Activated CD4-positive, alpha-beta T cell treated with anti-CD3 and anti-CD28 coated beads for 4 hours (primary cell): ENCODE data around the gene IL24.
A peak's percentile ranks its signal among the peaks of the same experiment; 100 is the strongest.

ENCODE experiments used
- DNase-seq, 2 donors: peaks; one replicate each; pipeline ENCODE4 v3.0.0-alpha.2; 2020

IL24 gene

DNA sequence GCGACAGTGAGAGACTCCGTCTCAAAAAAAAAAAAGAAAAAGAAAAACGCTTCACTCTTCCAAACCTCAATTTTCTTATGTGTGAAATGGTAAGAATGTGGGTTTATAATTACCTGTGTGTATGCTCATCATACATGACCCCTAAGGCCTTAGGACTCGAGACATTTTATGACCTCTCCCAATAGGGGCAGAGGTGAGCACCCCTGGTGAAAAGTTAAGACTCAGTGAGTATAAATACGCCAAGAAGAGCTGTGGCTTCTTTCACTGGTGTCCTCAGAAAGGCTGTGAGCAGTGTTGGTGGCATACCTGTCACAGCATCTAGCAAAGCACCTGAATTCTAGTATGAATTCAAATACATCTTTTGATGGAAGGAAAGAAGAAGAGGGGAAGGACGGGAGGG is 32.3 kb downstream of the IL24 start:
- no peak for DNase-seq

DNA sequence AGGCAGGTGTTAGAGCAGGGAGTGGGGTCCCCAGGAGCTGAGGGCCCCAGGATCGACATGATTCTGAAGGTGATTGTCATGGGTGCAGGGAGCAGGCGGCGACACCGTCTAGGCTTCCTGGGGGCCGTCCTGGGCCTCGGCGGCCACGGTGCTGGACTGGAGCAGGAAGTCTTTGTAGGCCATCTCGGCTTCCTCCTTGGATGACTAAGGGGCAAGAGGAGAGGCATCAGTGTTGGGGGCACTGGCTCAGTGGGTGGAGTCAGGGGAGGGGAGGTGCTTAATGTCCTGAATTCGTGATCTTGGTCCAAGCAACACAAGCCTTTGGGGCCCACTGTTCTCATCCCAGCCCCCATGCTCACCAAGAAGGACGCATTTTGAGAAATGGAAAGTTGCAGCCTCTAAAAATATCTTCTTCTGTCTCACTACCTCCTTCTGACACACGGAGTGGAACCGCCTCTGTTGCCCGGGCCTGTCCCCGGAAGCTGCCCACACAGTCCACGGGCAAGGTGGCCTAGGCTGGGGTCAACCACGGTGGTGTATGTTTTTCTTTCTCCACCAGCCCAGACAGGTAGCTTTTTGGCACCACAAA is 33.1 kb downstream of the IL24 start:
- DNase-seq, result no peak

DNA sequence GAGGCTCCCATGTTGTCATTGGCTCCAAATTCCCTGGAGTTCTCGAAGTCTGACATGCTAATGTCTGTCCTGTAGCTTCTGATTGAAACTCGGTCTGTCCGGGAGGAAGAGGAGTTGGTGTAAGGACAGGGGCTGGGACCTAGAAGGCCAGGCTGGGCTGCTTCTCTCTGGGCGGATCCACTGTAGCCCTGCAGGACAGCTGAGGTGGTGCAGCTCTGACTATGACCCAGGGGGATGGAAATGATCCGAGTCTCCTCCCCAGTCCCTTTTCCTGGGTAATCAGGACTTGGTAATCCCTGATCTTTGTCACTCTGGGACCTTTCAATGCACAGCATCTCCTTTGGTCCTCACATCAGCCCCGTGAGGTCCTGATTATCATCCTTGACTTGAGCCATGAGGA is 34.5 kb downstream of the IL24 start:
- no peak for DNase-seq

DNA sequence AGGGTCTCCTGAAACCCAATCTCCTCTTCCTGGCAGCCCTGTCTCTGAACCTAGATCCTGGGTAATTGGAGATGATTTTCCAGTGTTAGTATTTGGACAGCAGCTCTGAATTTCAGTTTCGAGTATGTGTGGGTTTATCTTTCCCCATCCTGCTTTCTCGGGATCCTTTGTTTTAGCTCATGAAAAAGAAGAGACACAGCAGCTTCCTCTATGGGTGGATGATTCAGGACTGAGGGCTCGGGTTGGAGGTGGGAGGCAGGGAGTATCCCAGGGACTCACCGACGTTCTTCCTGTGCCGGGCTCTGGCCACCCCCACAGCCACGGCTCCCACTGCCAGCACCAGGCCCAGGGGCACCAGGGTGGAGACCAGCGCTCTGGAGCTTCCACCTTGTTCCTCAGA is 34.9 kb downstream of the IL24 start:
- DNase-seq, result no peak

DNA sequence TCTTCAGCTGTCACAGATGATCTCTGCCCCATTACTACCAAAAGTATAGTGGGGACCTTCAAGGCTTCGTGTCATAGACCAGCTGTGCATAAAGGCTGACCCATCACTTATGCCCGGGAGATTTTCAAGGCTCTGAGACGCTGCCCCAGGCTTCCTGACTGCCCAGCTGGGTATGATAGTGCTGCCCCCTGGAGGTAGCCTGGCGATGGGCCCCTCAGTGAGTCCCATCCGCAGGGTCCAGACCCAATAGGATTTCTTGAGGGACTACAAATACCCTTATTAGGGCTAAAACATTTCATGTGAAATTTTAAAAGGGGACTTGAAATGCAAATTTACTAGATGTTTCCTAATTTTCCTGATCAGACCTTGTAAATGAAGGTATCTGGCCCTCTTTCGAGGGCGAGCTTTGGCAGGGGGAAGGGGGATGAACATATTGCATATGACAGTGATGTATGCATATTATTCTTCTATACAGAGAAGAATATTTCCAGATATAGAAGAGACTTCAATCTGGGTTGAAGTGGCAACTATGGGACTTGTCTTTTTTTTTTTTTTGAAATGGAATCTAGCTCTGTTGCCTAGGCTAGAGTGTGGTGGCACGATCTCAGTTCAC is 36.2 kb downstream of the IL24 start:
- peak; percentile 73 to 78 for DNase-seq

DNA sequence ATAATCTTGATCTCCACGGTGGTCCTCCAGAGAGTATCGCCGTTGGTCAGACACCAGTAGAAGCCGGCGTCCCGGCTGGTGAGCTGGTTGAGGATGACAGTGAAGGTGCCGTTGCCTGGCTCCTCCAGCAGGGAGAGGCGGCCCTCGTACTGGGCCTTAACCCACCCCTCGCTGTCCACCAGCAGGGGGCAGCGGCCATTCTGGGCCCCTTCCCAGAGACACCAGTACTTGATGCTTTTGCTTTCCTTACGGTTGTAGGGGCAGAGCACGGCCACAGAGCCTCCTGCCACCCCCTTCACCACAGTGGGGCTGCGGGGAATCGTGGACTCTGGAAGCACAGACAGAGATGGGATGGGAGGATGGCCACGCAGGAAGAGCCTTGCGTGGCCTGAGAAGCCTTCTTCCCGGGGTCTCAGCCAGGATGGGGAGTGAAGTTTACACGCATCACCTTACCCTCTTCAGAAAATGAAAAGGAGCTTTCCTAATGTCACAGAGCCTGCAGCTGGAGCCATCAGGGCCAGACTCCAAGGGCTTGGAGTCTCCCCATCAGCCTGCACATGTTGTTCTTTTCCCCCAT is 38.3 kb downstream of the IL24 start:
- DNase-seq, result peak in 1 of 2 donors; percentile 34

DNA sequence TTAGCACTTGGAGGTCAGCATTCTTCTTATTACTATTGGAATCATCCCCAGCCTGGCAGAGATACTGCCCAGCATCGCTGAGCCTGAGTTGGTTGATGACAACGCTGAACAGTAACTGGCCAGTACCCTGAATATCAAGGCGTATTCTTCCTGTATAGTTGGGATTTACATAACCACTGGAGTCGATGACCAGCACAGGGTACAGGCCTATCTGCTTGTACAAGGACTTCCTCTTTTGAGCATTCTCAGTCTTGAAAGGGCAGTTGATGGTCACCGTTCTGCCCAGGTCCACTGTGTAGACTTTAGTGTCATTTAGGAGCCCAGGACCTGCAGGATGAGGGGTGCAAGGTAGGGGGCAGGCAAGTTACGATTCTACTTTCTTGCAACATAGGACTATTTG is 40.2 kb downstream of the IL24 start:
- DNase-seq, result no peak

DNA sequence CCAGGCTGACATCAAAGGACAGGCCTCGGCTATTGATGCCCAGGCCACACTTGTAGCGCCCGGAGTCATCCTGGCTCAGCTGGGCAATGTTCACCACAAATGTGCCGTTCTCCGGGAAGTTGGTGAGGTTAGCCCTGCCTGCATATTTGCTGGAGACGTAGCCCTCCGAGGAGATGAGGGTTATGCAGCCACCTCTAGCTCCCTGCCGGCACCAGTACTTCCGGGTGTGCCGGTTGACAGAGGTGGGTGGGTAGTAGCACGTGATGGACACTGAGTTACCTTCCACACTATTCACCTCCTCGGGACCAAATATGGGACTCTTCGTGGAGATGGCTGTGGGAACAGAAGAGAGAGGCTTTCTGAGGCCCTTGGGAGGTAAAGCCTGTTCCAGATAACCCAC is 41.9 kb downstream of the IL24 start:
- DNase-seq, result no peak

DNA sequence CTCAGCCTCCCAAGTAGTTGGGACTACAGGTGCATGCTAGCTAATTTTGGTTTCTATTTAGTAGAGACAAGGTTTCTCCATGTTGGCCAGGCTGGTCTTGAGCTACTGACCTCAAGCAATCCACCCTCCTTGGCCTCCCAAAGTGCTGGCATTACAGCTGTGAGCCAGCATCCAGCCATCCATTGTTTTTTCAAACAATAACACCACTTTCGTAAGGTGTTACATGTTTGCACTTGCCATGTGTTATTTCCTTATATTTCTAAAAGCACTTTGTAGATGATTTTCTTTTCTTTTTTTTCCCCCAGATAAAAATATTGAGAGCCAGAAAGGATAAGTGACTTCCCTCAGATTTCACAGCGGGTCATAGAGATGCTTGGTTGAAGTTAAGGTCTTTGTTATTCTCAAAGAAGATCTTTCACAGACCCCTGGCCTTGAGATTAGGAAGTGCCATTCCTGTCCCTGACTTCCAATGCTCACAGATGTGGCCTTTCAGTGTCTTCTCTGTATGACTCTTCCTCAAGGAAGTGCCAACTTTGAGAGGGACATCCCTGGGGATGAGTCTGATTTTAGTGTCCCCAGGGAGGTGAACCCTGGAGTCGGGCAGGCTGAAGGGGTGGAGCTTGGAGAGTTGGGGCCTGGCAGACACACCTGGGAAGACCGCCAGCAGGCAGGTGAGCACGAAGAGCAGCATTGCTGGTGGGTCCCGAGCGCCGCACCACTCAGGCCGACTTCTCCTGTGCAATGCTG is 42.8 kb downstream of the IL24 start:
- no peak for DNase-seq

DNA sequence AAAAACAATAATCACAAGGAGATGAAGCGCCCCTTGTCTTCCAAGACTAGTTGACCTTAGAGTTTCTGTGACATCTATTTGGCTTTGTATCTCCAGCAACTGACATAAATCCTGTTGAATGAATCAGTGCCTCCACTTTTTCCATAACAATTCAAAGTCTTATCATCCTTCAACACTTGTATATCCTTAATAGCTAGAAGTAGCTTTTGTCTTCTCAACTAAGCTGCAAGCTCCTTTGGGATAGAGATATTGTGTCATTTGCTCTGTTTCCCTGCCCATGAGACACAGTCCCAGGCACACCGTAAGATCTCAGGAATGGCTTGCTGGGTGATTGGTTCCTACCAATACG is 43.3 kb downstream of the IL24 start:
- no peak for DNase-seq

DNA sequence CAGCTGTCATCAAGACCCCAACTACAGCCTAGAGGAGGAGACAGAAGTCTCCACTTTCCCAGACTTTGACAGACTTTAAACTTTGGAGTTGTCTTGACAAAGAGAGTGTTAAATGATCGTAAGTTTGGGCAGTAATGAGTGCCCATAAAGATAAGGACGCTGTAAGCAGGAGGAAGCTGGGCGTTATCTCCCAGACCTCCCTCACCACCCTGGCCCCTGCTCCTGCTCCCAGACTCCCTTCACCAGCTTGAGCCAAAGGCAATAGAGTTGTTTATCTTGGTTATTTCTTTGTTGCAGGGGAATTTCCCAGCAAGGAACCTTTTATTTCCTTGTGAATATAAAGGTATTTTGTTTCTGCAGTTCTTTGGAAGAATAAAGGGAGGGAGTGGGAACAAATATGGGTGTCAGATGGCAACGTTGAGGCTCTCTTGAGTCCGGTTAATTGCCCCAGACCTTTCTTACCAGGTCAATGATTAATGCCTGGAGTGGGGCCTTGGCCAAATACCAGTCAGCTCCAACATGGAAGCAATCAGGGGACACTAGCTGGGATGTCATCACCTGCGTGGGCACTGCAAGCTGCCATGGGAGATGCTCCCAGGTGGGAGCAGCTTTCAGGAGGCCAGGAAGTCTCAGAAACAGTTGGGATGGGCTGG is 44.6 kb downstream of the IL24 start:
- DNase-seq, result no peak

DNA sequence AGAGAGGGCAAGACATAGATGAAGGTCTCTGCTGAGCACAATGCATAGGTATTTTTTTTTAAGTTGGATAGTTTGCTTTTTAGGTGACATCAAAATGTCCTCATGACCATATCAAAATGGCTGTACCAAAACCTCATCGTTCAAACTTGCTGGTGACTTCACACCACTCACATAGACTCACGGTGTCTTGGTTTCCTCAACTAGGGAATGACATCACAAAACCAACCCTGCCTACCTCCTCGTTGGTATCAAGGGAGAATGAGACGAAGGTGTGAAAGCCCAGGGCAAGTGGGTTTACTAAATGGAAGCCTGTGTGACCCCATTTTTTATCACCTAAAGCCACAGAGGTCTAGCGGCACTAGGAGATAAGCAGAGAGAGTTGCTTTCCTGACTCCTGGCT is 47.5 kb downstream of the IL24 start:
- DNase-seq, result no peak

DNA sequence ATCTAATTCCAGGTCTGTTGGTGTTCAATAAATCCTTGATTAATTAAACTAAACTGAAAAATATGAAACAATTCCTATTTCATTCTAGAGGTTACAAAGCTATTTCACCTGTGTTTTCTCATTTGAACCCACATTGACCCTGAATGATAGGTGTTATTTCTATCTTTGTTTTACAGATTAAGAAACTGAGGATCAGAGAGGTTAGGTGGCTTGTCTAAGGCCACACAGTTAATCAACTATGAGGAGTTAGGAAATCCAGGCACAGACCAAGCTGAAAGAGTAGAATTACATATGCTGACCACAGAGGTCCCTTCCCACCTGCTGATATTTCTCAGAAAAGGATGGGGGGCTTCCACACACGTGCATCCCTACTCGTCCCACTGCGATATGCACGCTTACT is 48.5 kb downstream of the IL24 start:
- no peak for DNase-seq

DNA sequence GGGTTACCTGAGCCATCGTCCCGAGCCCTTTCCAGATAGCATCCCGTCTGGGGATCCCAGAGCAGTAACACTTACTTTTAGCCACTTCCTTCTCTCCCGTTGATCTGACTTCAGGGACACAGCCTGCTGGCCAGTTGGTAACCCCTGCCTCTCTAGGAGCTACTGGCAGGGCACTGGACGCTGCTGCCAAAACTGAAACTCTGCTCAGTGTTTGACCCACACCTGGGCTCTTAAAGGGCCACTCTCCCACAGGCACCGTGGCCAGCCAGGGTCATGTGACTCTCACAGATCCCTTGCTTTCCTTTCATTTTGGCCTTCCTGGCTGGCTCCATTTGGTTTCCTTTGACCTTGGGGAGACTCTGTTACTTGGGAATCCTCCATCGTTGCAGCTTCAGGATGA is 49.0 kb downstream of the IL24 start, which contains the start of gene PIGR:
Gene PIGR (minus strand): TSS at position 206 of the 400 bp plus-strand sequence. CDS start 5,935 bp downstream, outside the sequence.
- no peak for DNase-seq

DNA sequence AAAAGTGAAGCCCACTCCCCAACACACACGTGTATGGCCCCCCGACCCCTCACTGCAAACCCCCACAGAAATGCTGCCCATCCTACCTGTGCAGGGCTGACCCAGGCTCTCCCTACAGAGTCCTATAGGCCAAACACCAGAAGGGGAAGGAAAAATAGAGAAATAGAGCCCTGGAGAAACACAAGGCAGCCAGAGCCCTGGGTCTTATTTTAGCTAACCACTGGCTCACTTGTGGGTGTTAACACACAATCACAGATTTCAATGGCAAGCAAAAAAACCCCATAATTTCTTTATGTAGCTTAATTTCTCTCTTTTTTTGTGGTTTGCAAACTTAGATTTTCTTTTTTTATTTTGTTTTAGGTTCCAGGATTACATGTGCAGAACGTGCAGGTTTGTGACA is 50.0 kb downstream of the IL24 start:
- no peak for DNase-seq

DNA sequence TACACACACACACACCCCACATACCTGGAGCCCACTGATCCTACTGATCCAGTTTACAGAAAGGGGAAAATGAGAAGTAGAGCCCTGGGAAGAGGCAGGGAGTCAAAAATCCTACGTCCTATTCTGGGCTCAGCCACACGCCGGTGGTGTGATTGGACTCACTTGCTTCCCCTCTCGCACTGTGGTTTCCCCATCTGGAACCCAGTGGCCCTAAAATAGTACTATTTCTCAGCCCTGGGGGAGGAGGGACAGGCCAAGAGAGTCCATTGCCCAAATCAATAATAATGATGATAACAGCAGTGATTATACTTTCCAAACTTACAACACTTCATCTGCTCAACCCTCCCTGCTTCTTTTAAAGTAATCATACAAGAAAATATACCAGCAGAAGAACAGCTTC is 52.0 kb downstream of the IL24 start:
- no peak for DNase-seq

DNA sequence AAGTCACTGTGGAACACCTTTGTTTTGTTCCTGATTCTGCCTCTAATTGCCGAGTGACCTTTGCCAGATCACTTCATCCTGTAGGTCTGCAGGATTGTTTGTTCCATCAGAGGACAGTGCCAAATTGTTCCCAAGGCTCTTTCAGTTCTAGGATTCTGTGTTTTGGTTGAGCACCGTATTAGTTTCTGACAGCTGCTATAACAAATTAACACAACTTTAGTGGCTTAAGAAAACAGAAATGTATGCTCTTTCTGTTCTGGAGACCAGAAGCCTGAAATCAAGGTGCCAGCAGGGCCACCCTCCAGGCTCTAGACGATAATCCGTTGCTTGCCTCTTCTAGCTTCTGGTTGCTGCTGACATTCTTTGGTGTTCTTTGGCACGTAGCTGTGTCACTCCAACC is 52.4 kb downstream of the IL24 start:
- no peak for DNase-seq

DNA sequence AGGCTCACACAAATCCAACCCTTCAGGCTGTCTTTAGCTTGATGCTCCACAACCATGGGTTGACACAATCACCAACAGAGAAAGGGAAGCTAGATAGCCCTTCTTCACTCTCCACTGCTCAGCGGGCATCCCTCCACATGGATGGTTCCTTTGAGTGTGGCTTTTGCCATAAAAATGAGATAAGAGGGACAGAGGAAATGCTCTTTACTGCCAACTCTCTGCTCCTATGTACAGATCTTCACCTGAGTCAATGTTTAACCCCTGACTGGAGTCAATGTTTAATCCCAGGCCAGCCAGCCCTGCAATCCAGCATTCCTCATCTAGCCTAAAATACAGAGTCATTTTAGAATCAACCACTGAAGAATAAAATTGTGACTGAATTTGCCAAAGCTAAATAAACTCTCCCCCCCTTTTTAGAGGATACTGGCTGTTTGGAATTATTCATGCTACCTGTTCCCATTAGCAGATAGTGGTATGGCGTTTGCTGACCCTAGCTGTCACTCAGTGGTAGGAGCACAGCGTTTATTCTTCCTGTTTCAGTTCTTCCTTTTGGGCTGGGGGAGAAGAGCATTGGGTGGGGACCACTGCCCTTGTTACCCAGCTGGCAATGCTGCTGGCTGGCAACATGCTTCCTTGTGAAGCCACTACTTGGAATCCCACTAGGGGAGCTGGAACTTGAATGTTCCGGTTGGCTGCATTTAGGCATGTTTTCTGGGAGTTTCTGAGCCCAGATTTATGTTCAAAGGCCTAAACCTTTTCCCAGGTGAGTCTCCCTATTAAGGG is 54.3 kb downstream of the IL24 start:
- DNase-seq, result no peak

DNA sequence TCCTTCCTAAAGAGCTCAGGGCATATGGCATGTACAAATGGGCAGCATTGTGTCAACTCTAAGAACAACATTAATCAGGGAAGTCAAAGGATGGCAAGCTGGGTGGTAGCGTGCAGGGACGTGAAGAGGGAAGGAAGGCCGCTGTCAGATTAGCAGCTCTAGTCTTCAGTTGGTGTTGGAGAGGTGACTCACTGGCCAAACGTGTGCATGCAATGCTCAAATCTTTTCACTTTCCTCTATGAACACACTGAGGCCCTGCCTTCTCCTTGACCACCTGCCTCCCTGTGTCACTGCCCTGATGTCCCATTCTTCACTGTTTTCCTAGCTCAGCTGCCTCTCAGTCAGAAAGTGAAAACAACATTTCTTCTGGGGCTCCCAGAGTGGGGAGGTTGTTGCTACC is 54.9 kb downstream of the IL24 start:
- no peak for DNase-seq

DNA sequence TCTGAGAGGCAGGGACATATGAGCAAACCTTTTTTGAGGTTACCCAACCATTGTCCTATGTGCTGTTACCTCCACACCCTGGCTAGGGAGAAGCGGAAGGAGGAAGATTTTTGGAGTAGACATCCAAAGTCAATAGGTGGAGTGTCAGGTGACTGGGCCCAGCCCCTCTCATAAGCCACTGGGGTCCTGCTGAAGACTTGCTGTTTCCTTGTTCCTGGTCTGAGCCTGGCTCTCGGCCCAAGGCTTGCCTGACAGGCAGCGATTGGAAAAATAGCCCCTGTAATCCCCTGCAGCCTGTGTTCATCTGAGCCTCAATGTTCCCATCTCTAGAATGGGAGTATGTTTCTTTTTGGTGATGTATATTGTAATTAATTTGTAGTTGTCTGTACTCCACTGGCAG is 55.9 kb downstream of the IL24 start:
- DNase-seq, result no peak

DNA sequence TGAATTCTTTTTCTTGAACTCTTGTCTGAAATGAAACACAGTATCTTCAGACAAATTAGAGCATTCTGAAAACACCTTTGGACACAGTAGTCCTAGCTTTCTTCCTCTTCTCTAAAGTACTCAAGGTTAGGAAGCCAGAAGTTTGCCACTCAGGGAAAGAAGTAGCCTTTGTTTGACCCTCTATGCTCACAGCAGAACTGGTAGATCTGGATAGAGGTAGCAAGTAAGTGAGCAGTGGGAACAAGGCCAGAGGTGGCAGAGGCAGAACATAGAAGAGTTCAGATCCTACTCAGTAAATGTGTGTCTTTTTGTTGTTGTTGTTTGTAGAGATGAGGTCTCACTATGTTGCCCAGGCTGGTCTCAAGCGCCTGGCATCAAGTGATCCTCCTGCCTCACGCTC is 56.4 kb downstream of the IL24 start:
- DNase-seq, result no peak
